HCT116 (cell line): Measurements from ENCODE around the gene DEFB124. TPM values are rescaled to one million over a fixed set of nuclear protein-coding genes. Genes with fewer than 3 reads are reported as not detected.

ENCODE experiments used
- ATAC-seq: fragments of 200-7000 bp; cut with Tn5 transposase; 2 replicates; pipeline ENCODE4 v1.9.1; 2020; ENCODE audit warnings: mild to moderate bottlenecking, moderate library complexity
- BruUV-seq: library from RNA; stranded (reverse); fragments of 400-500 nt; replicated peaks from 2 replicates; lab custom pipeline; 2021; lab: Mats Ljungman, UMichigan
- CTCF ChIA-PET: fragments of 300-600 bp; sonication (Branson Sonifier 250); formaldehyde crosslinking; loops from one replicate; lab custom pipeline; 2021; ENCODE audit warnings: antibody characterized with exemption; lab: Charles Lee
- POLR2A ChIA-PET: fragments of 300-600, 350-600 bp; sonication (Branson Sonifier 250); formaldehyde crosslinking; loops from one replicate; lab custom pipeline; 2021; ENCODE audit warnings: antibody characterized with exemption; lab: Charles Lee
- RAD21 ChIA-PET, 2 experiments: fragments of 300-600 bp; sonication (Branson Sonifier 250); formaldehyde crosslinking; loops; one replicate each; lab custom pipeline; 2023; ENCODE audit warnings: low total read pairs in 2 of 2; ENCODE audit not compliant: uncharacterized antibody in 2 of 2, unreplicated experiment in 2 of 2, low non-redundant PET in 1 of 2; lab: Charles Lee
- DNase-seq: peaks from one replicate; pipeline ENCODE4 v3.0.0-alpha.2; 2010; ENCODE audit warnings: low read depth, low spot score
- H2AFZ ChIP-seq: fragments of 200-600 bp; shearing (Covaris generic), sonication (generic); 2 replicates; pipeline ENCODE4 v1.6.1; 2017; ENCODE audit warnings: low read depth, mixed run types, mixed read lengths, antibody characterized with exemption, low read length; ENCODE audit not compliant: poor library complexity, severe bottlenecking
- H3K27ac ChIP-seq: 2 replicates; pipeline ENCODE4 v1.5.1; 2012; ENCODE audit warnings: low read depth, low read length
- H3K27me3 ChIP-seq: fragments of 200-600 bp; sonication (generic); 2 replicates; pipeline ENCODE4 v1.6.1; 2016; ENCODE audit warnings: mixed run types, low read length, mixed read lengths; ENCODE audit not compliant: insufficient read depth
- H3K36me3 ChIP-seq, 2 experiments: fragments of 200-500 bp in 1 of 2; fragments of 200-600 bp in 1 of 2; sonication (Bioruptor generic) in 1 of 2; sonication (generic) in 1 of 2; 2 replicates each; pipeline versions ENCODE4 v1.5.1 to v1.6.1; 2014 to 2016; ENCODE audit warnings: low read length in 2 of 2, inconsistent platforms in 1 of 2, mixed read lengths in 1 of 2, mixed run types in 1 of 2; ENCODE audit not compliant: insufficient read depth in 2 of 2, control insufficient read depth in 1 of 2
- H3K4me1 ChIP-seq, 2 experiments: fragments of 200-600 bp in 1 of 2; sonication (generic) in 1 of 2; 2 replicates each; pipeline versions ENCODE4 v1.5.1 to v1.6.1; 2012 to 2017; ENCODE audit warnings: low read length in 2 of 2, inconsistent platforms in 1 of 2, mild to moderate bottlenecking in 1 of 2, mixed read lengths in 1 of 2, mixed run types in 1 of 2, moderate library complexity in 1 of 2; ENCODE audit not compliant: insufficient read depth in 2 of 2, control insufficient read depth in 1 of 2
- H3K4me2 ChIP-seq: fragments of 200-600 bp; sonication (generic); 2 replicates; pipeline ENCODE4 v1.6.1; 2017; ENCODE audit warnings: mixed run types, low read length, mixed read lengths
- H3K4me3 ChIP-seq, 2 experiments: fragments of 200-600 bp in 1 of 2; sonication (generic) in 1 of 2; replicated peaks in 1 of 2; 2 replicates each; pipeline ENCODE4 v1.5.1; 2011 to 2016; ENCODE audit warnings: low read length in 2 of 2, control low read depth in 1 of 2, low read depth in 1 of 2, mild to moderate bottlenecking in 1 of 2, mixed read lengths in 1 of 2, mixed run types in 1 of 2
- H3K79me2 ChIP-seq: fragments of 200-600 bp; sonication (generic); 2 replicates; pipeline ENCODE4 v1.6.1; 2017; ENCODE audit warnings: mild to moderate bottlenecking, mixed run types, low read length, moderate library complexity, mixed read lengths; ENCODE audit not compliant: insufficient read depth
- H3K9ac ChIP-seq: fragments of 200-600 bp; sonication (generic); 2 replicates; pipeline ENCODE4 v1.6.1; 2016; ENCODE audit warnings: low read length, mixed read lengths
- H3K9me2 ChIP-seq: fragments of 200-600 bp; sonication (generic), shearing (Covaris generic); 2 replicates; pipeline ENCODE4 v1.6.1; 2017; ENCODE audit warnings: mixed run types, mild to moderate bottlenecking, moderate library complexity; ENCODE audit not compliant: insufficient read depth
- H3K9me3 ChIP-seq, 2 experiments: fragments of 200-500 bp in 1 of 2; fragments of 200-600 bp in 1 of 2; sonication (Bioruptor generic) in 1 of 2; sonication (generic) in 1 of 2; 2 replicates each; pipeline ENCODE4 v1.6.1; 2014 to 2017; ENCODE audit warnings: low read length in 2 of 2, mixed read lengths in 2 of 2, inconsistent platforms in 1 of 2, low read depth in 1 of 2, mild to moderate bottlenecking in 1 of 2, mixed run types in 1 of 2, moderate library complexity in 1 of 2; ENCODE audit not compliant: control insufficient read depth in 1 of 2, insufficient read depth in 1 of 2
- H4K20me1 ChIP-seq: fragments of 200-600 bp; sonication (generic), shearing (Covaris generic); 2 replicates; pipeline ENCODE4 v1.6.1; 2017; ENCODE audit warnings: mixed run types, mild to moderate bottlenecking, moderate library complexity; ENCODE audit not compliant: insufficient read depth
- ATF3 ChIP-seq: IDR thresholded peaks from 2 replicates; pipeline ENCODE4 v1.6.1; 2012
- CBX3 ChIP-seq: IDR thresholded peaks from 2 replicates; pipeline ENCODE4 v1.6.1; 2012; ENCODE audit warnings: low read depth
- EGR1 ChIP-seq: IDR thresholded peaks from 2 replicates; pipeline ENCODE4 v1.6.1; 2012; ENCODE audit warnings: low read depth
- ELF1 ChIP-seq: IDR thresholded peaks from 2 replicates; pipeline ENCODE4 v1.6.1; 2012; ENCODE audit warnings: low read depth, borderline replicate concordance
- EZH2 ChIP-seq: fragments of 200-600 bp; sonication (generic); IDR thresholded peaks from 2 replicates; pipeline ENCODE4 v1.6.1; 2017; ENCODE audit warnings: antibody characterized with exemption, mixed run types
- FOSL1 ChIP-seq: IDR thresholded peaks from 2 replicates; pipeline ENCODE4 v1.6.1; 2012; ENCODE audit warnings: low read depth
- REST ChIP-seq: IDR thresholded peaks from 2 replicates; pipeline ENCODE4 v1.6.1; 2012; ENCODE audit warnings: low read depth
- SIN3A ChIP-seq: IDR thresholded peaks from 2 replicates; pipeline ENCODE4 v1.6.1; 2012; ENCODE audit warnings: low read depth
- SP1 ChIP-seq: IDR thresholded peaks from 2 replicates; pipeline ENCODE4 v1.6.1; 2012; ENCODE audit warnings: low read depth
- SRF ChIP-seq: IDR thresholded peaks from 2 replicates; pipeline ENCODE4 v1.6.1; 2012; ENCODE audit warnings: low read depth
- TCF7L2 ChIP-seq: IDR thresholded peaks from 2 replicates; pipeline ENCODE4 v1.7.0; 2011; ENCODE audit warnings: borderline replicate concordance, inconsistent platforms; ENCODE audit not compliant: insufficient read depth, insufficient read length; ENCODE audit errors: extremely low read depth
- ZBTB33 ChIP-seq: IDR thresholded peaks from 2 replicates; pipeline ENCODE4 v1.6.1; 2011; ENCODE audit warnings: mild to moderate bottlenecking, low read length, moderate library complexity; ENCODE audit not compliant: insufficient replicate concordance; ENCODE audit errors: extremely low read depth
- intact Hi-C: fragments of 100-400 bp; cut with micrococcal nuclease; formaldehyde crosslinking; loops from 2 replicates; pipeline ENCODE4 v1.10.0; 2022
- total RNA-seq: library from RNA; stranded (reverse); gene quantifications from one replicate; pipeline ENCODE4 v1.2.1, GENCODE V29; 2021; ENCODE audit not compliant: unreplicated experiment

The DEFB124 gene
- total RNA-seq, 1 experiment from 2014 or later = not detected

- BruUV-seq = no TSS peak
- POLR2A ChIA-PET = no interaction called here
- H3K36me3 ChIP-seq = no peaks in the 10 kb centered on the region
- no peaks in the 10 kb centered on the region for H3K4me1 ChIP-seq
- TF ChIP-seq EGR1 (no peak), FOSL1 (no peak), ELF1 (no peak)
- TF ChIP-seq, all 23 proteins: peak for 0
- Histone ChIP-seq H3K27ac (no peak overlapping the region), H3K9me3 (no peaks in the 10 kb centered on the region), H3K4me3 (no peak overlapping the region), H3K9me2 (no peaks in the 10 kb centered on the region), H3K9ac (no peak overlapping the region), H3K79me2 (no peaks in the 10 kb centered on the region), H3K4me2 (no peak overlapping the region), H3K27me3 (no peaks in the 10 kb centered on the region), H2AFZ (no peak overlapping the region), H4K20me1 (no peaks in the 10 kb centered on the region)
- ChIA-PET RAD21 (no interaction called here), CTCF (no interaction called here)
- ATAC-seq = 0 out of 2 replicates have a peak, but pooled peaks have one; percentile 32
- intact Hi-C loops = no loop called here
- DNase-seq = no peak
These were observed 9.1 kb upstream of the DEFB124 start for GRCh38 chr20:31484001-31484400.

- POLR2A ChIA-PET = no interaction called here
- no peak for ATAC-seq
- BruUV-seq = no TSS peak
These were observed 1.8 kb upstream of the DEFB124 start for GRCh38 chr20:31476643-31477215.

More at GRCh38 chr20:31476643-31477215, 1.8 kb upstream of the DEFB124 start:
- H3K4me1 ChIP-seq = no peaks in the 10 kb centered on the region
- no peak for TF ChIP-seq ATF3
- no peak for TF ChIP-seq ZBTB33
- no peak for TF ChIP-seq EZH2
- no peak for TF ChIP-seq CBX3
- TF ChIP-seq EGR1 = no peak
- TF ChIP-seq SP1 = no peak
- no peak for TF ChIP-seq TCF7L2
- no peak for TF ChIP-seq SIN3A
- TF ChIP-seq SRF = no peak
- TF ChIP-seq REST = no peak
- no peak for TF ChIP-seq ELF1
- no peaks in the 10 kb centered on the region for H3K9me2 ChIP-seq
- ChIA-PET CTCF (interaction anchor here (0.6 kb wide), 1 partner anchor 63 kb away, joined by 5 read pairs; no protein-coding TSS in a partner anchor), RAD21 (no interaction called here)
- no peak overlapping the region for H3K4me2 ChIP-seq
- no peak overlapping the region for H3K27ac ChIP-seq
- H3K9me3 ChIP-seq = no peaks in the 10 kb centered on the region
- H4K20me1 ChIP-seq = no peaks in the 10 kb centered on the region
- DNase-seq = no peak
- no peak overlapping the region for H2AFZ ChIP-seq
- H3K79me2 ChIP-seq = no peaks in the 10 kb centered on the region
- no peak overlapping the region for H3K4me3 ChIP-seq
- H3K36me3 ChIP-seq = no peaks in the 10 kb centered on the region
- intact Hi-C loops = no loop called here
- H3K27me3 ChIP-seq = no peaks in the 10 kb centered on the region
- H3K9ac ChIP-seq = no peak overlapping the region
